ENCODE measurements around the gene ANKRD52.
A peak's percentile ranks its signal among the peaks of the same experiment; 100 is the strongest.
"Not testable (repeated sequence)": the region's sequence is repeated elsewhere in the genome, so short reads cannot be mapped to it uniquely, and the experiment has no call there.

The ANKRD52 gene

GRCh38 chr12:56258068-56258819, at the start of gene ANKRD52:
ANKRD52 (minus strand) TSS chr12:56258384; CDS start chr12:56258269, 115 bp downstream.
- peak; percentile 43 to 78 (median 64) for DNase-seq (ENCODE audit: low read depth in 2 of 3, low spot score in 1 of 3)

GRCh38 chr12:56307221-56307965, 49.2 kb upstream of the ANKRD52 start:
- no peak for DNase-seq (ENCODE audit: low read depth in 2 of 3, low spot score in 1 of 3)

GRCh38 chr12:56304872-56305590, 46.8 kb upstream of the ANKRD52 start:
- DNase-seq (ENCODE audit: low read depth in 2 of 3, low spot score in 1 of 3): no peak

GRCh38 chr12:56304276-56304675, 46.1 kb upstream of the ANKRD52 start:
- DNase-seq (ENCODE audit: low read depth in 2 of 3, low spot score in 1 of 3): no peak

- DNase-seq (ENCODE audit: low read depth in 2 of 3, low spot score in 1 of 3): no peak
Measured at GRCh38 chr12:56300644-56301464, 42.7 kb upstream of the ANKRD52 start.

- peak; percentile 96 to 99 (median 98) for DNase-seq (ENCODE audit: low read depth in 2 of 3, low spot score in 1 of 3)
Measured at GRCh38 chr12:56299853-56300643, 41.9 kb upstream of the ANKRD52 start, which contains the start of gene CS. CS (minus strand) TSS chr12:56300330; CDS start chr12:56300201, 129 bp downstream.

- no peak for DNase-seq (ENCODE audit: low read depth in 2 of 3, low spot score in 1 of 3)
Measured at GRCh38 chr12:56299308-56299852, 41.2 kb upstream of the ANKRD52 start.

GRCh38 chr12:56298828-56299227, 40.6 kb upstream of the ANKRD52 start:
- no peak for DNase-seq (ENCODE audit: low read depth in 2 of 3, low spot score in 1 of 3)

GRCh38 chr12:56297400-56297799, 39.2 kb upstream of the ANKRD52 start:
- no peak for DNase-seq (ENCODE audit: low read depth in 2 of 3, low spot score in 1 of 3)

GRCh38 chr12:56296295-56296694, 38.1 kb upstream of the ANKRD52 start:
- DNase-seq (ENCODE audit: low read depth in 2 of 3, low spot score in 1 of 3): no peak

GRCh38 chr12:56293795-56294194, 35.6 kb upstream of the ANKRD52 start:
- no peak for DNase-seq (ENCODE audit: low read depth in 2 of 3, low spot score in 1 of 3)

- no peak for DNase-seq (ENCODE audit: low read depth in 2 of 3, low spot score in 1 of 3)
Measured at GRCh38 chr12:56288705-56289387, 30.7 kb upstream of the ANKRD52 start.

GRCh38 chr12:56286044-56286830, 28.1 kb upstream of the ANKRD52 start:
- DNase-seq (ENCODE audit: low read depth in 2 of 3, low spot score in 1 of 3): no peak

- not testable (repeated sequence) for DNase-seq (ENCODE audit: low read depth in 2 of 3, low spot score in 1 of 3)
Measured at GRCh38 chr12:56284263-56284662, 26.1 kb upstream of the ANKRD52 start.

GRCh38 chr12:56282579-56282978, 24.4 kb upstream of the ANKRD52 start:
- DNase-seq (ENCODE audit: low read depth in 2 of 3, low spot score in 1 of 3): no peak

GRCh38 chr12:56282030-56282429, 23.8 kb upstream of the ANKRD52 start:
- DNase-seq (ENCODE audit: low read depth in 2 of 3, low spot score in 1 of 3): no peak

GRCh38 chr12:56280849-56281248, 22.7 kb upstream of the ANKRD52 start:
- DNase-seq (ENCODE audit: low read depth in 2 of 3, low spot score in 1 of 3): no peak

- DNase-seq (ENCODE audit: low read depth in 2 of 3, low spot score in 1 of 3): no peak
Measured at GRCh38 chr12:56278905-56279304, 20.7 kb upstream of the ANKRD52 start.
